ENCODE data around the gene SLC18A3. TPM values are rescaled to one million over a fixed set of nuclear protein-coding genes. Genes with fewer than 3 reads are reported as not detected.

The SLC18A3 gene
- total RNA-seq, 1 donor from 2014 or later = 1.6 TPM

- Mint-ChIP-seq H3K4me1 (ENCODE audit: unreplicated experiment) (peaks cover 6% of the 10 kb centered on the region), H3K27ac (no peak overlapping the region), H3K36me3 (no peaks in the 10 kb centered on the region), H3K4me3 (no peak overlapping the region), H3K9me3 (no peaks in the 10 kb centered on the region), H3K27me3 (peaks cover 38% of the 10 kb centered on the region)
- no peak for TF ChIP-seq CTCF (conservative IDR thresholded peaks at IDR 0.05)
- no peak for DNase-seq (ENCODE audit: extremely low spot score, unreplicated experiment)
Observed at GRCh38 chr10:49596493-49596809, 13.7 kb upstream of the SLC18A3 start.

GRCh38 chr10:49596836-49597235 lies 13.3 kb upstream of the SLC18A3 start:
- no peak for DNase-seq (ENCODE audit: extremely low spot score, unreplicated experiment)
- TF ChIP-seq CTCF (conservative IDR thresholded peaks at IDR 0.05) = no peak
- Mint-ChIP-seq H3K4me1 (ENCODE audit: unreplicated experiment) (peaks cover 6% of the 10 kb centered on the region), H3K36me3 (no peaks in the 10 kb centered on the region), H3K27me3 (peaks cover 38% of the 10 kb centered on the region), H3K27ac (no peak overlapping the region), H3K4me3 (no peak overlapping the region), H3K9me3 (no peaks in the 10 kb centered on the region)

GRCh38 chr10:49597426-49598163 lies 12.5 kb upstream of the SLC18A3 start:
- H3K4me1 Mint-ChIP-seq (ENCODE audit: unreplicated experiment) = peaks cover 6% of the 10 kb centered on the region
- H3K27me3 Mint-ChIP-seq = peaks cover 43% of the 10 kb centered on the region
- no peaks in the 10 kb centered on the region for H3K36me3 Mint-ChIP-seq
- DNase-seq (ENCODE audit: extremely low spot score, unreplicated experiment) = no peak
- no peaks in the 10 kb centered on the region for H3K9me3 Mint-ChIP-seq
- H3K27ac Mint-ChIP-seq = no peak overlapping the region
- no peak for TF ChIP-seq CTCF (conservative IDR thresholded peaks at IDR 0.05)
- no peak overlapping the region for H3K4me3 Mint-ChIP-seq

- no peak overlapping the region for H3K27ac Mint-ChIP-seq
Observed at GRCh38 chr10:49598164-49598856, 11.8 kb upstream of the SLC18A3 start.

GRCh38 chr10:49598986-49599385 lies 11.1 kb upstream of the SLC18A3 start:
- no peaks in the 10 kb centered on the region for H3K9me3 Mint-ChIP-seq
- no peaks in the 10 kb centered on the region for H3K36me3 Mint-ChIP-seq
- no peak overlapping the region for H3K27ac Mint-ChIP-seq
- peaks cover 52% of the 10 kb centered on the region for H3K27me3 Mint-ChIP-seq
- peaks cover 3% of the 10 kb centered on the region for H3K4me1 Mint-ChIP-seq (ENCODE audit: unreplicated experiment)
- no peak for DNase-seq (ENCODE audit: extremely low spot score, unreplicated experiment)
- TF ChIP-seq CTCF (conservative IDR thresholded peaks at IDR 0.05) = no peak
- no peak overlapping the region for H3K4me3 Mint-ChIP-seq

More at GRCh38 chr10:49598164-49598856, 11.8 kb upstream of the SLC18A3 start:
- H3K36me3 Mint-ChIP-seq = no peaks in the 10 kb centered on the region
- H3K9me3 Mint-ChIP-seq = no peaks in the 10 kb centered on the region
- H3K4me3 Mint-ChIP-seq = no peak overlapping the region
- DNase-seq (ENCODE audit: extremely low spot score, unreplicated experiment) = no peak
- H3K4me1 Mint-ChIP-seq (ENCODE audit: unreplicated experiment) = peaks cover 3% of the 10 kb centered on the region
- no peak for TF ChIP-seq CTCF (conservative IDR thresholded peaks at IDR 0.05)
- peaks cover 45% of the 10 kb centered on the region for H3K27me3 Mint-ChIP-seq
